Urinary bladder (tissue), 2 donors: ENCODE measurements around the gene MRPS22. TPM values are rescaled to one million over a fixed set of nuclear protein-coding genes. Genes with fewer than 3 reads are reported as not detected.

Experiments used
- polyA plus RNA-seq: library from polyadenylated mRNA; stranded (reverse); fragments of 200-250 nt; gene quantifications from one replicate; pipeline ENCODE4 v1.2.3, GENCODE V29; 2013
- small RNA-seq: library from RNA; depleted of rRNA; stranded (forward); fragments of <200 nt; gene quantifications from one replicate; pipeline ENCODE3, GENCODE V24; 2014
- total RNA-seq: library from RNA; depleted of rRNA; stranded (reverse); fragments of >200 nt; gene quantifications from one replicate; pipeline ENCODE4 v1.2.3, GENCODE V29; 2014
- donor health status: healthy.

MRPS22 gene
- total and polyA plus RNA-seq, 2 donors = 42.2 to 62.1 TPM

Small RNA genes lying within 50 kb of the gene (small RNA-seq; reads per million reads assigned to genes)
- gene RF00026 = not detected

Other genes starting within 250 kb of the MRPS22 start
- 157 TPM for gene COPB2, start 45.6 kb downstream of the MRPS22 start, total RNA-seq
- gene COPB2, start 45.6 kb downstream of the MRPS22 start, polyA plus RNA-seq = 59.3 TPM
- gene RBP2, start 132.5 kb downstream of the MRPS22 start, total RNA-seq = not detected
- gene RBP2, start 132.5 kb downstream of the MRPS22 start, polyA plus RNA-seq = not detected
- 41.5 TPM for gene RBP1, start 195.7 kb downstream of the MRPS22 start, total RNA-seq
- 94.2 TPM for gene RBP1, start 195.7 kb downstream of the MRPS22 start, polyA plus RNA-seq